ENCODE measurements around the gene PIH1D1. TPM values are rescaled to one million over a fixed set of nuclear protein-coding genes. Genes with fewer than 3 reads are reported as not detected.

PIH1D1 gene
- total RNA-seq, 1 experiment from 2014 or later = 166 TPM

- no peak overlapping the region for H3K56ac ChIP-seq (ENCODE audit: insufficient read length, low read depth, low read length)
- Mint-ChIP-seq H3K4me1 (peaks cover 19 to 34% of the 10 kb centered on the region in 2 experiments), H3K9me3 (no peaks in the 10 kb centered on the region; a peak in 1 of 5 replicates), H3K27ac (peak overlapping the region; percentile 41 to 59 (median 59); a peak in 5 of 7 replicates), H3K27me3 (ENCODE audit: low read depth) (peaks cover 49% of the 10 kb centered on the region), H3K36me3 (ENCODE audit: insufficient read depth in 1 of 3, low read depth in 3 of 3) (peaks cover 10 to 16% (median 15%) of the 10 kb centered on the region in 3 experiments), H3K4me3 (peak overlapping the region; percentile 74 to 82)
- TF ChIP-seq CTCF (conservative IDR thresholded peaks at IDR 0.05) = no peak
- no peaks in the 10 kb centered on the region for H3K4me1 ChIP-seq (ENCODE audit: insufficient read depth, low read length)
- H4K91ac ChIP-seq (ENCODE audit: insufficient read length, low read depth, low read length) = no peak overlapping the region
- H3K79me1 ChIP-seq (ENCODE audit: insufficient read depth, low read depth, low read length, poor library complexity, severe bottlenecking) = no peaks in the 10 kb centered on the region
- no peak overlapping the region for H2BK15ac ChIP-seq (ENCODE audit: low read depth, low read length)
- no peak for DNase-seq
- H3K27me3 ChIP-seq (ENCODE audit: insufficient read depth, low read length) = peaks cover 31% of the 10 kb centered on the region; the same call in 1 of the 2 replicates
- no peak overlapping the region for H2BK12ac ChIP-seq (ENCODE audit: insufficient read length, low read depth, low read length)
- no peak overlapping the region for H3K14ac ChIP-seq (ENCODE audit: insufficient read depth, low read length)
- peak overlapping the region; percentile 79 for H2AFZ ChIP-seq (ENCODE audit: low read length)
- H4K5ac ChIP-seq (ENCODE audit: insufficient read length, low read depth, low read length) = no peak overlapping the region
- WGBS (ENCODE audit: extremely low coverage, insufficient read length, low lambda C conversion rate) = no CpG with 5 or more reads among the region's 11 CpGs
- H4K8ac ChIP-seq (replicated peaks; ENCODE audit: insufficient read length, low read depth, low read length) = no peak overlapping the region
- H2BK120ac ChIP-seq (ENCODE audit: low read depth, low read length, poor library complexity, severe bottlenecking) = no peak overlapping the region
- H3K18ac ChIP-seq (ENCODE audit: insufficient read length, low read depth, low read length) = peak overlapping the region; percentile 21
- H3K9me3 ChIP-seq (ENCODE audit: control insufficient read depth, low read depth, low read length) = no peaks in the 10 kb centered on the region
- peak overlapping the region; percentile 83 for H3K4me2 ChIP-seq (ENCODE audit: insufficient read depth, insufficient read length, low read length)
- H2BK20ac ChIP-seq (ENCODE audit: low read depth, low read length, poor library complexity, severe bottlenecking) = no peak overlapping the region
- no peak overlapping the region for H3K23ac ChIP-seq (ENCODE audit: insufficient read length, low read depth, low read length)
- no peak overlapping the region for H2AK5ac ChIP-seq (ENCODE audit: insufficient read length, low read length)
- H3K9ac ChIP-seq (ENCODE audit: extremely low read depth, insufficient read length, low read length) = no peak overlapping the region
- H4K20me1 ChIP-seq (ENCODE audit: control insufficient read depth, insufficient read depth, insufficient read length) = no peaks in the 10 kb centered on the region
- H2BK5ac ChIP-seq (ENCODE audit: insufficient read length, low read length) = no peak overlapping the region
- no peak overlapping the region for H3K27ac ChIP-seq (ENCODE audit: insufficient read length, low read depth, low read length)
- no peak overlapping the region for H3K4ac ChIP-seq (ENCODE audit: low read depth, low read length)
- peaks cover 21% of the 10 kb centered on the region for H3K23me2 ChIP-seq (ENCODE audit: insufficient read length, low read depth, low read length, poor library complexity, severe bottlenecking)
- H3K79me2 ChIP-seq (ENCODE audit: insufficient read depth, low read length) = no peaks in the 10 kb centered on the region
- H3T11ph ChIP-seq (ENCODE audit: low read length) = no peak overlapping the region
Measured at GRCh38 chr19:49442354-49442753, 9.3 kb downstream of the PIH1D1 start.

Data from H9 (cell line).